Glutamatergic neuron (in vitro differentiated cells): ENCODE data around the gene FOXO3. TPM values are rescaled to one million over a fixed set of nuclear protein-coding genes. Genes with fewer than 3 reads are reported as not detected.

Experiments
- DNase-seq: peaks from one replicate; pipeline ENCODE4 v3.0.0; 2022
- H3K27ac Mint-ChIP-seq: one replicate; pipeline ENCODE4 v1.8.0; 2020; ENCODE audit warnings: mild to moderate bottlenecking, mixed read lengths, inconsistent platforms; ENCODE audit not compliant: unreplicated experiment
- H3K27me3 Mint-ChIP-seq: one replicate; pipeline ENCODE4 v1.8.0; 2020; ENCODE audit warnings: mild to moderate bottlenecking, moderate library complexity, mixed read lengths, inconsistent platforms; ENCODE audit not compliant: unreplicated experiment
- H3K36me3 Mint-ChIP-seq: one replicate; pipeline ENCODE4 v1.8.0; 2020; ENCODE audit warnings: mild to moderate bottlenecking, mixed read lengths, inconsistent platforms; ENCODE audit not compliant: unreplicated experiment
- H3K4me1 Mint-ChIP-seq: one replicate; pipeline ENCODE4 v1.8.0; 2020; ENCODE audit warnings: mild to moderate bottlenecking, low read depth, mixed read lengths, inconsistent platforms; ENCODE audit not compliant: unreplicated experiment
- H3K4me3 Mint-ChIP-seq: one replicate; pipeline ENCODE4 v1.8.0; 2020; ENCODE audit warnings: mild to moderate bottlenecking, mixed read lengths, inconsistent platforms; ENCODE audit not compliant: unreplicated experiment
- H3K9me3 Mint-ChIP-seq: one replicate; pipeline ENCODE4 v1.8.0; 2020; ENCODE audit warnings: mild to moderate bottlenecking, moderate library complexity, mixed read lengths, inconsistent platforms; ENCODE audit not compliant: unreplicated experiment
- CTCF ChIP-seq: fragments of 200-600 bp; sonication (generic); IDR thresholded peaks from one replicate; pipeline ENCODE4 v1.5.0; 2021; ENCODE audit not compliant: partially characterized antibody, unreplicated experiment
- total RNA-seq: library from RNA; stranded (reverse); fragmentation: NEBNext Ultra II Directional; extraction: Animal tissue kit (Norgen Biotek cat#: 25700); gene quantifications from one replicate; pipeline ENCODE4 v1.2.1, GENCODE V29; 2021; ENCODE audit not compliant: unreplicated experiment

Gene FOXO3
- total RNA-seq, 1 donor from 2014 or later = 30.3 TPM

DNA sequence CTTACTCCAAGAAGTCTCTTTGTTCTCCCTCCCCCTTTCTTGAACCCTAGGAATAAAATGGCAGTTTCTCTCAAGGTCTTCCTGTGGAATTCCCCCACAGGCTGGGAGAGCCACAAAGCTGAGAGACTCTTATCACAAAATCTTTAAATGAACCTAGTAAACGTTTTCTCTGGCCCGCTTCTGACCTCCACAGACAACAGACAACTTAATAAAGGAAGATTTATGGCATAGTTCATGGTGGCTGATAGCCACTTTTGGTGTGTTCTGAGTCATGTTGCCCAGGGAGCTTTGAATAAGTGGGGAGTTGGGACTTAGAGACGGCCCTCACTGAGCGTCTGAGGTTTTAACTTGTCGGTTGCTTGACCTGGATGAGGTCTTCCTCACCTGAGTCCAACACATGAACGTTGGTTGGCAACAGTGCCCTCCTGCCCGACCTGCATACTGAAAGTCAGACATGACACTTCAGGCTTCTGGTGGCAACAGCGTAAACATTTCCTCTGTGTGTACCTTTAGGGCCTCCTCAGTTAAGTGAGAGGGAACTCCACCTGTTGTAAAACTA lies 124.1 kb downstream of the FOXO3 start:
- no peaks in the 10 kb centered on the region for H3K4me1 Mint-ChIP-seq
- no peak overlapping the region for H3K4me3 Mint-ChIP-seq
- no peaks in the 10 kb centered on the region for H3K36me3 Mint-ChIP-seq
- H3K9me3 Mint-ChIP-seq = no peaks in the 10 kb centered on the region
- TF ChIP-seq CTCF = no peak
- H3K27ac Mint-ChIP-seq = no peak overlapping the region
- H3K27me3 Mint-ChIP-seq = peaks cover 5% of the 10 kb centered on the region
- DNase-seq = no peak

DNA sequence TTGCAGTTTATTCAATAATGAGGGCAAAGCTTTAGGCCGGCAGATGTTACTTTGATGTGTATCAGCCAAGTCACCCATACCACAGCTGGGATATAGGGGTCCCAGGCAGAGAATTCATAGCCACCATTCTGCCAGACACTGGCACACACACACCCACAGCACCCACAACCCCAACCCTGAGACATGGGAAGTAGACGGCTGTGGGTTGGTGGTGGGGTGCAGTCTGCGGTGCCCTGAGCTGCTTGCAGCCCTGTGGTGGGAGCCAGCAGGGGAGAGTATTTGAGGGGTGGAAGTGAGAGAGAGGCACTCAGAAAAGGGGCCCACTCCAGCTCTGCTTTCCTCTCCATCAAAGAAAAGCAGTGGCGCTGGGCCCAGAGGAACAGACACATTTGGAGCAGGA lies 125.3 kb downstream of the FOXO3 start:
- no peaks in the 10 kb centered on the region for H3K36me3 Mint-ChIP-seq
- no peak overlapping the region for H3K27ac Mint-ChIP-seq
- H3K9me3 Mint-ChIP-seq = no peaks in the 10 kb centered on the region
- peaks cover 3% of the 10 kb centered on the region for H3K4me1 Mint-ChIP-seq
- no peak for DNase-seq
- no peak overlapping the region for H3K4me3 Mint-ChIP-seq
- TF ChIP-seq CTCF = no peak
- peaks cover 7% of the 10 kb centered on the region for H3K27me3 Mint-ChIP-seq

GRCh38 chr6:108686896-108687295 lies 126.2 kb downstream of the FOXO3 start:
- Mint-ChIP-seq H3K9me3 (no peaks in the 10 kb centered on the region), H3K27ac (no peak overlapping the region), H3K4me1 (peaks cover 3% of the 10 kb centered on the region), H3K36me3 (no peaks in the 10 kb centered on the region), H3K4me3 (no peak overlapping the region), H3K27me3 (peaks cover 7% of the 10 kb centered on the region)
- TF ChIP-seq CTCF = no peak
- DNase-seq = no peak

DNA sequence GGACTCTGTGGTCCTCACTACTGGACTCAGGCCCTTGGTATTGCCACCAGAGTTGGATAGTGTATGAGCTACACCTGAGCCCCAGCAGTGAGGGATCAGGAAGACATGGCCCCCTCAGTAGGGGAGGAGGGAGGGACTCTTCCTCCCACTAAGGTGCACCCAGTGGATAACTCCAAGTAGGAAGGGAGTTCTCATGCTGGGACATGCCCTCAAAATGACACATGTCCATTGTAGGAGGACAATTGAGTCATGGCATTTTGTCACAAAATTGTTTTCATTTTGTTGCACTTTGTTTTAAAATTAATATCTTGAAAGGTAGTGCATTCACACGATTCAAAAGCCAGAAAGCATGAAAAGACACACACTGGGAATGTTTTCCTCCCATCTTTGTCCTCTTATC lies 127.2 kb downstream of the FOXO3 start:
- no peak overlapping the region for H3K4me3 Mint-ChIP-seq
- DNase-seq = no peak
- no peak overlapping the region for H3K27ac Mint-ChIP-seq
- peaks cover 1% of the 10 kb centered on the region for H3K9me3 Mint-ChIP-seq
- no peak for TF ChIP-seq CTCF
- H3K4me1 Mint-ChIP-seq = peaks cover 3% of the 10 kb centered on the region
- H3K36me3 Mint-ChIP-seq = no peaks in the 10 kb centered on the region
- H3K27me3 Mint-ChIP-seq = peaks cover 7% of the 10 kb centered on the region

- Mint-ChIP-seq H3K4me1 (peaks cover 3% of the 10 kb centered on the region), H3K27me3 (peaks cover 7% of the 10 kb centered on the region), H3K9me3 (peaks cover 1% of the 10 kb centered on the region), H3K27ac (no peak overlapping the region), H3K36me3 (no peaks in the 10 kb centered on the region), H3K4me3 (no peak overlapping the region)
- TF ChIP-seq CTCF = no peak
- no peak for DNase-seq
Observed at GRCh38 chr6:108689272-108690161, 128.8 kb downstream of the FOXO3 start.
